ENCODE results near the gene UTS2B.

- TF ChIP-seq CTCF (IDR thresholded peaks at IDR 0.05) (no peak), POLR2A (IDR thresholded peaks at IDR 0.05) (no peak)
These were observed 10.6 kb upstream of the UTS2B start for GRCh38 chr3:191340966-191341365.
